CD4-positive, alpha-beta T cell treated with Interleukin-6 at 100 ng/mL for 8 hours (primary cell): ENCODE results near the gene PARL.

Experiments
- DNase-seq: peaks from one replicate; pipeline ENCODE4 v3.0.0-alpha.2; 2020; ENCODE audit warnings: mixed read lengths, low spot score

The PARL gene

GRCh38 chr3:183817639-183818038 is 67.0 kb downstream of the PARL start:
- no peak for DNase-seq

GRCh38 chr3:183816681-183817510 is 67.8 kb downstream of the PARL start:
- DNase-seq, result no peak

GRCh38 chr3:183815951-183816475 is 68.7 kb downstream of the PARL start:
- no peak for DNase-seq

- no peak for DNase-seq
Measured at GRCh38 chr3:183815563-183815940, 69.1 kb downstream of the PARL start.

GRCh38 chr3:183814240-183814639 is 70.4 kb downstream of the PARL start:
- no peak for DNase-seq

GRCh38 chr3:183812761-183813445 is 71.8 kb downstream of the PARL start:
- no peak for DNase-seq

GRCh38 chr3:183811638-183812037 is 73.0 kb downstream of the PARL start:
- no peak for DNase-seq

GRCh38 chr3:183810643-183811594 is 73.8 kb downstream of the PARL start:
- DNase-seq, result no peak

- DNase-seq, result no peak
Measured at GRCh38 chr3:183809270-183809669, 75.4 kb downstream of the PARL start.

- no peak for DNase-seq
Measured at GRCh38 chr3:183808355-183808754, 76.3 kb downstream of the PARL start.

GRCh38 chr3:183807881-183808280 is 76.8 kb downstream of the PARL start:
- no peak for DNase-seq

GRCh38 chr3:183807209-183807728 is 77.4 kb downstream of the PARL start:
- no peak for DNase-seq

- DNase-seq, result no peak
Measured at GRCh38 chr3:183802989-183803388, 81.7 kb downstream of the PARL start.

- DNase-seq, result no peak
Measured at GRCh38 chr3:183801601-183802000, 83.1 kb downstream of the PARL start.

- DNase-seq, result no peak
Measured at GRCh38 chr3:183800243-183800863, 84.3 kb downstream of the PARL start.

- no peak for DNase-seq
Measured at GRCh38 chr3:183799461-183799860, 85.2 kb downstream of the PARL start.

- no peak for DNase-seq
Measured at GRCh38 chr3:183797996-183798395, 86.7 kb downstream of the PARL start.

GRCh38 chr3:183796372-183796771 is 88.3 kb downstream of the PARL start:
- DNase-seq, result no peak

- DNase-seq, result no peak
Measured at GRCh38 chr3:183794452-183794851, 90.2 kb downstream of the PARL start.

- no peak for DNase-seq
Measured at GRCh38 chr3:183792976-183793375, 91.7 kb downstream of the PARL start.

GRCh38 chr3:183790700-183791099 is 94.0 kb downstream of the PARL start:
- DNase-seq, result no peak
